Neural crest cell (in vitro differentiated cells): ENCODE measurements around the gene NDRG3. TPM values are rescaled to one million over a fixed set of nuclear protein-coding genes. Genes with fewer than 3 reads are reported as not detected.

Source experiments
- DNase-seq: peaks from one replicate; pipeline ENCODE4 v3.0.0; 2021; ENCODE audit warnings: low read depth, mixed read lengths, low spot score
- H3K27ac Mint-ChIP-seq: one replicate; pipeline ENCODE4 v1.8.0; 2021; ENCODE audit warnings: mild to moderate bottlenecking, mixed read lengths; ENCODE audit not compliant: unreplicated experiment
- H3K27me3 Mint-ChIP-seq: 2 replicates; pipeline ENCODE4 v1.8.0; 2021; ENCODE audit warnings: low read depth, mild to moderate bottlenecking, mixed read lengths
- H3K36me3 Mint-ChIP-seq: 2 replicates; pipeline ENCODE4 v1.8.0; 2021; ENCODE audit warnings: low read depth, mild to moderate bottlenecking, mixed read lengths
- H3K4me1 Mint-ChIP-seq: 2 replicates; pipeline ENCODE4 v1.8.0; 2021; ENCODE audit warnings: mixed read lengths
- H3K4me3 Mint-ChIP-seq: one replicate; pipeline ENCODE4 v1.8.0; 2021; ENCODE audit warnings: mild to moderate bottlenecking, mixed read lengths
- H3K9me3 Mint-ChIP-seq: 2 replicates; pipeline ENCODE4 v1.8.0; 2021; ENCODE audit warnings: mixed read lengths
- CTCF ChIP-seq: fragments of 200-600 bp; sonication (generic); conservative IDR thresholded peaks from 2 replicates; pipeline ENCODE4 v1.5.0; 2021; ENCODE audit warnings: antibody characterized with exemption, mild to moderate bottlenecking
- total RNA-seq: library from RNA; stranded (reverse); gene quantifications from 2 replicates; pipeline ENCODE4 v1.2.1, GENCODE V29; 2021

Gene NDRG3
- total RNA-seq, 1 donor from 2014 or later, result 34.9 TPM

- Mint-ChIP-seq H3K36me3 (no peaks in the 10 kb centered on the region), H3K4me1 (peaks cover 9% of the 10 kb centered on the region), H3K4me3 (no peak overlapping the region), H3K27ac (no peak overlapping the region), H3K27me3 (no peaks in the 10 kb centered on the region), H3K9me3 (no peaks in the 10 kb centered on the region)
- no peak for DNase-seq
- TF ChIP-seq CTCF, result no peak
Measured at GRCh38 chr20:36737183-36737499, 8.7 kb downstream of the NDRG3 start.

DNA sequence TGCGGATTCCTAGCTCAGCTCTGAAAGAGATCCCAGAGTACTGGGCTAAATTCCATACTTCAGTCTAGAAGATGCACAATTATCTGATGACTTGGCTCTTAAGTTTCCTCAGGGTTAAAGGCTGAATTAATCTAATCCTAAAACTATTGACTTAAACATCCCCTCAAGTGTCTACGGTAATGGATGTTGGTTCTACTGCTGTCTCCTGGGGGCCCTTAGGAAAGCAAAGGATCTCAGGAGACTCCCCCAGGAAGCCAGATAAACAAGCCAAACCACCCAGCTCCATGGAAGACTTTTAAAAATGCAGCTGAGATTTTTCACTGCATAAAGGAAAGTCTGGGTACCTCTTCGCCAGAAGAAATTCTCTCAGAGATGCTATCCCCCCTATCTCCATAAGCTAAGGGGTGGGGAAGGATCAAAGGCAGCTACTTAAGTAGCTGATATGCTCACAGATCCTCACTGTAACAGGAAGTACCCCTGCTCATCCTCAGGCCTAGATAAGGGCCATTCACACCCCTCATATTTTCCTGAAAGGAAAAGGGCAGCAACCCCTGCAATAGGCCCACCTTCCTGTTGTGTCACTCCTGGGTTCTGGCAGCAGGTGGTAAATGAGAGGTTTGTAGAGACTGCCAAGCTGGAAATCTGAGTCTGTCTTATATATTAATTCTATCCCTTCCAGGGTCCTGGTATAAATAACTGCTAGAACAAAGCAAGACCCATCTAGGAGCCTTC is 9.3 kb downstream of the NDRG3 start:
- Mint-ChIP-seq H3K27ac (no peak overlapping the region), H3K4me1 (peaks cover 4% of the 10 kb centered on the region), H3K9me3 (no peaks in the 10 kb centered on the region), H3K27me3 (no peaks in the 10 kb centered on the region), H3K4me3 (no peak overlapping the region), H3K36me3 (no peaks in the 10 kb centered on the region)
- no peak for TF ChIP-seq CTCF
- DNase-seq, result no peak

DNA sequence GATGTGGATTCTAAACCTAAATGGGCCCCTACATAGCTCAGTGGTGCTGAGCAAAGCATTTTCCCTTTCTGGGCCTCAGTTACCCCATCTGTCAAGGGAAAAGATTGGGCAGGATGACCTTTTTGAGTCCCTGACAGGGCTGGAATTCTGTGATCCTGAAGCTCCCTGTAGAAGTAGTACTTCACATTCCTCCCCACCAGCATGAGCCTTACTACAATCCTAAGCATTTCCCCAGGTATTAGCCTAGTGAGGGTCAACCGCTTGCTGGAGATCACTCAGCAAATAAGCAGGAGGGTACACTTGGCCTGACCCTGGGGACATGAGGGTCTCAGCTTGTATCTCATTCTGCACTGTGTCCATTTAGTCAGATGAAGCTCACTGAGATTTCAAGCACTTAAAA is 13.4 kb downstream of the NDRG3 start:
- DNase-seq, result no peak
- Mint-ChIP-seq H3K9me3 (no peaks in the 10 kb centered on the region), H3K4me3 (no peak overlapping the region), H3K36me3 (peaks cover 2% of the 10 kb centered on the region), H3K27ac (no peak overlapping the region), H3K4me1 (peaks cover 4% of the 10 kb centered on the region), H3K27me3 (no peaks in the 10 kb centered on the region)
- no peak for TF ChIP-seq CTCF

- no peaks in the 10 kb centered on the region for H3K9me3 Mint-ChIP-seq
- H3K4me1 Mint-ChIP-seq, result peaks cover under 1% of the 10 kb centered on the region
- H3K27ac Mint-ChIP-seq, result no peak overlapping the region
- H3K36me3 Mint-ChIP-seq, result peaks cover 2% of the 10 kb centered on the region
- peak; percentile 29 for TF ChIP-seq CTCF
- no peaks in the 10 kb centered on the region for H3K27me3 Mint-ChIP-seq
- no peak for DNase-seq
- no peak overlapping the region for H3K4me3 Mint-ChIP-seq
Measured at GRCh38 chr20:36728986-36729385, 16.9 kb downstream of the NDRG3 start.

DNA sequence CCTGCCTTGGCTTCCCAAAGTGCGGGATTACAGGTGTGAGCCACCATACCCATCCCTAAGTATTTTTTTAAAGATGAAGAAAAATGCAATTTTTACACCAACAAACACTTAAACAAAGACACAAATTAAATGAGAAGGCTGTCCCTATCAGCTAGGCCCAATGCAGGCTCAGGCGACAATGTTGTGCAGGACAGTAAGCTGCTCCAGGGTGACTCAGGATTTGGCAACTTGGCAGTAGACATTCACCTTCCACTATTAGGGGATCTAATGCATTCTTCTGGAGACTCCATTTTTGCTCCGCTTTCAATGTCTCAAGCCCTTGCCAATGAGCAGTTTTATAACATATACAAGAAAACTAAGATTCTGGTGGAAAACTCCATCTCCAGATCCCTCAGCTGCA is 19.7 kb downstream of the NDRG3 start:
- H3K27ac Mint-ChIP-seq, result no peak overlapping the region
- H3K4me1 Mint-ChIP-seq, result no peaks in the 10 kb centered on the region
- no peak overlapping the region for H3K4me3 Mint-ChIP-seq
- H3K36me3 Mint-ChIP-seq, result peaks cover 2% of the 10 kb centered on the region
- DNase-seq, result no peak
- H3K9me3 Mint-ChIP-seq, result no peaks in the 10 kb centered on the region
- TF ChIP-seq CTCF, result no peak
- no peaks in the 10 kb centered on the region for H3K27me3 Mint-ChIP-seq
